Pons (tissue), 1 donor: ENCODE measurements around the gene RHOT2.

Experiments
- DNase-seq: peaks from one replicate; pipeline ENCODE4 v3.0.0-alpha.2; 2016; ENCODE audit warnings: low spot score

RHOT2 gene

GRCh38 chr16:647173-647902 lies 20.6 kb upstream of the RHOT2 start:
- no peak for DNase-seq

- DNase-seq = no peak
Observed at GRCh38 chr16:648071-648780, 19.7 kb upstream of the RHOT2 start.

- peak; percentile 87 for DNase-seq
Observed at GRCh38 chr16:648781-649589, 18.9 kb upstream of the RHOT2 start, which contains the start of gene WDR90. WDR90 (plus strand) TSS chr16:649365; CDS start chr16:649417, 52 bp downstream.

DNA sequence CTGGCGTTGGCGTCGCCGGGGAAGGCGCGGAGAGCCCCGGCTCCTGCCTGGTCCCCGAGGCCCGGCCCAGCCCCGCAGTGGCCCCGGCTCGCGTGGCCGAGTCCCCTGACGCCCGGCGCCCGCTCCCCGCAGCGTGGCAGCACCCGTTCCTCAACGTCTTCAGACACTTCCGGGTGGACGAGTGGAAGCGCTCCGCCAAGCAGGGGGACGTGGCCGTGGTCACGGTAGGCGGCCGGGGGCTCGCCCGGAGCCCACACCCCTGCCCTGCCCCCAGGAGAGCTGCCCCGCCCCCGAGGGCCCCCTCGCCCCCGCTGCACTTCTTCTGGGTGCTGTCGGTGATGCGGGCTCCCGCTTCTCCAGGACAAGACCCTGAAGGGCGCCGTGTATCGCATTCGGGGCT lies 18.3 kb upstream of the RHOT2 start:
- DNase-seq = no peak

- no peak for DNase-seq
Observed at GRCh38 chr16:651844-652243, 16.1 kb upstream of the RHOT2 start.

- no peak for DNase-seq
Observed at GRCh38 chr16:652454-653305, 15.3 kb upstream of the RHOT2 start.

GRCh38 chr16:654034-654433 lies 13.9 kb upstream of the RHOT2 start:
- DNase-seq = no peak

DNA sequence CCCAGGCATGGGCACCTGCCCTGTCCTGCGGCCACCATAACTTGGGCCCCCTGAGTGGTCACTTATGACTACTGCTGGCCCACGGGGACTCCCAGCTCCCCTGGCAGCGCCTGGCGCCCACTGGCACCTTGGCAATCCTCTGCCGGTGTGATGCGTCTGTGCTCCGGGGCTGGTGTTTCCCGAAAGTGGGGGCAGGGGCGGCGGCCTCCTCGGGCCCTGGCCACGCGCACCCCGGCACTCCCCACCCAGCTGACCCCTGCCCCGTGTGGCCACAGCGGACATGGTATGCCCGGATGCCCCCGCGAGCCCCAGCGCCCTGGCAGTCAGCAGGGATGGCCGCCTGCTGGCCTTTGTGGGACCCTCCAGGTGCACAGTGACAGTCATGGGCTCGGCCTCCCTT lies 10.4 kb upstream of the RHOT2 start:
- no peak for DNase-seq

DNA sequence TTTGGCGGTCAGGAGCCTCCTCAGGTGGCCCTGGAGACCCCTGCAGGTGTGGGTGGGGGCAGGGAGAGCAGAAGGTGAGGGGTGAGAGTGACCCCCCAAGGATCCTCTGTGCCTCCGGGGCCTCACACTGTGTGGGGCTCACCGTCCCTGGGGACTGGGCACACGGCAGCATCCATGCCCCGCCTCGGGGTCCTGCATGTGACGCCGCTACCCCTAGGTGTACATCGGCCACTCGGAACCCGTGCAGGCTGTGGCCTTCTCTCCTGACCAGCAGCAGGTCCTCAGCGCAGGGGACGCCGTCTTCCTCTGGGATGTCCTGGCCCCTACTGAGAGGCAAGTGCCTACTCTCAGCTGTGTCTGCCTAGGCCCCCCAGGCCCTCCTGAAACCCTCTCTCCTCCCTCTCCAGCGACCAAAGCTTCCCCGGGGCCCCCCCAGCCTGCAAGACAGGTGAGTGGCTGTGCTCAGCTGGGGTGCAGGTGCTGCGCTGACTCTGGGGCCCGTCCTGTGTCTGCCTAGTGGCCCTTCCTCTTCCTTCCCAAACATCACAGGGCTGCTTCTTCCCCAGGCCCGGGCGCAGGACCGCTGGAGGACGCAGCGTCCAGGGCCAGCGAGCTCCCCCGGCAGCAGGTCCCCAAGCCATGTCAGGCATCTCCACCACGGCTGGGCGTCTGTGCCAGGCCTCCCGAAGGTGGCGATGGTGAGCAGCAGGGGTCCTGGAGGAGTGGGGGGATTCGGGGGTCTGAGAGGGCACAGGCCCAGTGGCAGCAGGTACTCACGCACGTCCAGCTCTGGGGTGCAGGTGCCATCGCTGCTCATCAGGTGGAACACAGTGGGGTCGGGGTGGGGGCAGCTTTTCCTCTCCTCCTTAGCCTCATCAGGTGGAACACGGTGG lies 9.0 kb upstream of the RHOT2 start:
- DNase-seq = no peak

DNA sequence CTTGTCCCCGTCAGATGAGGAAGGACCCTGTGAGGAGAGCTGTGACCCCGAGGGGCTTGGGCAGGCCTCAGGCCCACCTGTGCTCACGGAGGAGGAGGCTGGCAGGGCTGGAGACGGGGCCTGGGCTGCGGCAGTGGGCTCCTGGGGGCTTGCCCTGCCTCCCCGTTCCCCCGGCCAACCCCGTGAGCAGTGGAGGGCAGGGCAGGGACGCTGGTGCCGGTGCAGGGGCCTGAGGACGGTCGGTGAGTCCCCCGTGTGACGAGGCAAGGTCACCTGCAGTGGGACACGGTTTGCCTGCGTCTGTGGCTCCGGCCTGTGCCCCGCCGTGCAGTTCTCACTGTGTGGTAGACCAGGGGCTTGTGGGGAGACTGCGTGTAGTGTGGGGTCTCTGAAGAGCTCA lies 8.3 kb upstream of the RHOT2 start:
- DNase-seq = no peak

DNA sequence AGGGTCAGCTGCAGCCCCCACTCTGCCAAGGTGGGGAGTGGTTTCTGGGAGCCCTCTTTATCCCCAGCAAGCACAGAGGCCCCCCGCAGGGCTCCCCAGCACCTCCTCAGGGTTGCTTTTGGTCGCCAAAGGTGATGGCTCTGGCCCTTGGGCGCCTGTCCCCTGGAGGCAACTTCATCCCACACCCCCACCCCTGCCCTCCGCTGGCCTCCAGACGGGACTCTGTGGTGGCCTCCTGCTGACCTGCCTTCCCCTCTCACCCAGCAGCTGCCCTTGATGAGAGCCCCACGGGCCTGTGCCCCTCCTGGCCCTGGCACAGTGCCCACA lies 7.8 kb upstream of the RHOT2 start:
- no peak for DNase-seq

GRCh38 chr16:660459-661183 lies 7.3 kb upstream of the RHOT2 start:
- DNase-seq = peak; percentile 84

DNA sequence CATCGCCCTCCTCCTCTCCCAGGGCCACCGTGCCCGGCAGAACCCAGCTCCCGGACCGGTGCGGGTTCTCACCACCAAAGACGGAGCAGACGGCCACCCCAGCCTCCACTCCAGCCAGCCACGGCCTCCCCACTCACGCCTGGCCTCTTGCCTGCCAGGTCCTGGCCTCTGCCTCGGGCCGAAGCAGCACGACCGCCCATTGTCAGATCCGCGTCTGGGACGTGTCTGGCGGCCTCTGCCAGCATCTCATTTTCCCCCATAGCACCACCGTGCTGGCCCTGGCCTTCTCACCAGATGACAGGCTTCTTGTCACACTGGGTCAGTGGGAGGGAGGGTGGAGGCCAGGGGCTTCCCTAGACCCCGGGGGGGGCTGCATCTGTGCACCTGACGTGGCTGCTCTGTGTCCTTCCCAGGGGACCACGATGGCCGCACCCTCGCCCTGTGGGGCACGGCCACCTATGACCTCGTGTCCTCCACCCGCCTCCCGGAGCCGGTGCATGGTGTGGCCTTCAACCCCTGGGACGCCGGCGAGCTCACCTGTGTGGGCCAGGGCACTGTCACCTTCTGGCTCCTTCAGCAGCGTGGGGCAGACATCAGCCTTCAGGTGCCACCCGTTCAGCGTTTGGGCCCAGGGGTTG lies 6.6 kb upstream of the RHOT2 start:
- no peak for DNase-seq

DNA sequence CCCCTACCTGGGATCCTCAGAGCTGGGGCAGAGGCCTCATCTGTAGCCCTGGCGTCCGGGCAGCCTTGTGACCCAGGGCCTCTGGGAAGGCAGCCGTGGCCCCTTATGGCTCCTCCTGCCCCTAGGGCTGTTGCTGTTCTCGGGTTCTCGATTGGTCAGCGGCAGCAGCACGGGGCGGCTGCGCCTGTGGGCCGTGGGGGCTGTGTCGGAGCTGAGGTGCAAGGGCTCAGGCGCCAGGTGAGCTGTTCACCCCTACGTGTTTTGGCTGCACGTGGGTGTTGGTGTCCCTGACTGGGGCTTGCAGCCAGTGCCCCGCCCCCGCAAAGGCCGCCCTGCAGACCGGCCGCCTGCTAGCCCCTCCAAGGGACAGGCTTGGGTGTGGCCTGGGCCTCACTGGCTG lies 5.8 kb upstream of the RHOT2 start:
- DNase-seq = no peak

DNA sequence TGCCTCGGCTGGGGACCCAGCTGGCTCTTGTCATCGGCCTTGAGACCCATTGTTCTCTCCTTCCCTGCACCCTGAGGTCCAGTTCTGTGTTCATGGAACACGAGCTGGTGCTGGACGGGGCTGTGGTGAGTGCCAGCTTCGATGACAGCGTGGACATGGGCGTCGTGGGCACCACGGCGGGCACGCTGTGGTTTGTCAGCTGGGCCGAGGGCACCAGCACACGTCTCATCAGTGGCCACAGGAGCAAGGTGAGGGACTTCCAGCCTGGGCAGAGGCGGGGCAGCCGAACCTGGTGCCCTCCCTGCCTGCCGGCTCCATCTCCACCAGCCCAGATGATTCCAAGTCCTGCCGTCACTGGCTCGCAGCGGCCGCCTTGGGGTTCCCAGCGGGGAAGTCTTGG lies 5.3 kb upstream of the RHOT2 start:
- no peak for DNase-seq

DNA sequence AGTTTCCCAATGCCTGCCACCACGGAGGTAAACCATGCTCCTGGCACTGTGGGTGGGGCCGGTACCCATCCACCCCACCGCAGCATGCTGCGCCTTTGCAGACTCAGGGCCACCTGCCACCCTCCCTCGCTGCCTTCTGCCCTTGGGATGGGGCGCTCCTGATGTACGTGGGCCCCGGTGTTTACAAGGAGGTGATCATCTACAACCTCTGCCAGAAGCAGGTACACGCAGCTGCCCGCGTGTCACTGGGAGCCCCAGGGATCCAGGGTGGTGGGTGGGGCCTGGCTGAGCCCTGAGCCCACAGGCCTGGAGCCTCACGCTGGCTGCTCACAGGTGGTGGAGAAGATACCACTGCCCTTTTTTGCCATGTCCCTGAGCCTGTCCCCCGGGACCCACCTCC lies 1.4 kb upstream of the RHOT2 start:
- no peak for DNase-seq

DNA sequence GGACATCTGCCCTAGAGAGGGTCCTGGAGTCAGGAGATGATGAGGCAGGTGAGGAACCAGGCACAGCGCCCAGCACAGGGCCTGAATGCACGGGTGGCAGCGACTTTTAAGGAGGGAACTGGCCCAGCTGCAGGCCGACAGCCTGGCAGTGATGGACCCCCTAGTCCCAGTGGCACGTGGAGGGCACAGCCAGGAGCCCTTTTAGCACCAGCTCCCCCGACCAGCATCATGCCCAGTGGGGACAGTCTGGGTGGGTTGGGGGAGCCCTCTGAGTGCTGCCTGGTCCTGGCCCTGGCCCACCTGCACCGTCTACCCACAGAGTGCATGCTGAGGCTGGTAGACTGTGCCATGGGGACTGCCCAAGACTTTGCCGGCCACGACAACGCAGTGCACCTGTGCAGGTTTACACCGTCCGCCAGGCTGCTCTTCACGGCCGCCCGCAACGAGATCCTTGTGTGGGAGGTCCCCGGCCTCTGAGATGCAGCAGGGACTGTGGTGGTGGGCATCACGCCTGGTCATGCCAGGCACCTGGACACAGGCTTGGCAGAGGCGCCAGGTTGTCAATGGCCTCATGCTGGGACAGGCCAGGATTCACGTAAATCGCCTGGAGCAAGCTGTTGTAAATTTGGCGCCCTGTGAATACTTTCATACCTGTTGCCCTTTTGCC lies 686 bp upstream of the RHOT2 start:
- no peak for DNase-seq

DNA sequence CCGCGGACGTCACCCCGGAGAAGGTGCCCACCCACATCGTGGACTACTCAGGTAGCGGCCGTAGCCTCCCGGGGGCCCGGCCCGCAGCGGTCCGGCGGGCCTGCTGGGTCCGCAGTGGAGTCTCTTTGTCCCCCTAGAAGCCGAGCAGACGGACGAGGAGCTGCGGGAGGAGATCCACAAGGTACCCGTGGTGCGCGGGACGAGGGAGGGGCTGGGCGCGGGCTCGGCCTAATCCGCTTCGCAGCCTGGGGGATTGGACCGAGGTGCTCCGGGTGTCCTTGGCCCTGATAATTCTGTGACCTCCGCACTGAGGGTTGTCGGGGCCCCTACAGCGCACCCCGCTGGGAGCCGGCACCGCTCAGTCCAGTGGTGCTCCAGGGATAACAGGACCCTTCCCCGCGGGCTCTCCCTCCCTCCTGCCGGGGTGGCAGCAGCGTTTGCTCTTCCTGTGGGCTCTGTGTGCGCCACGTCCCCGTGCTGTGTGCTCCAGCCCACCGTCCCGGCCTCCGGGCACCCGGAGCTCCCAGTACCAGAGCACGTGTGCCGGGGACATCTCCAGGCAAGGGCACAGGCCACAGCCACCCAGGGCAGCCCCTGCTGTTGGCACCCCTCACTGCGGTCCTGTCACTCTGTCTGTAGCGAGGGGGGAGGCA lies 713 bp downstream of the RHOT2 start:
- no peak for DNase-seq

- DNase-seq = no peak
Observed at GRCh38 chr16:669666-670065, 1.7 kb downstream of the RHOT2 start.
